ENCODE data around the gene NPAS1.

- TF ChIP-seq CTCF (IDR thresholded peaks at IDR 0.05) (no peak), EZH2 (IDR thresholded peaks at IDR 0.05) (no peak)
Observed at GRCh38 chr19:46992699-46993535, 26.7 kb upstream of the NPAS1 start.
